Thyroid gland (tissue), 4 donors: ENCODE results near the gene TNIK. TPM values are rescaled to one million over a fixed set of nuclear protein-coding genes. Genes with fewer than 3 reads are reported as not detected.

Experiments
- DNase-seq, 2 donors: peaks; one replicate each; pipeline ENCODE4 v3.0.0-alpha.2; 2019
- H3K27ac ChIP-seq, 3 donors: fragments of 200-600 bp; sonication (generic); 1 replicate in 2 of 3; 2 replicates in 1 of 3; pipeline ENCODE4 v1.5.1; 2016 to 2019; ENCODE audit warnings: mild to moderate bottlenecking in 1 of 3, moderate library complexity in 1 of 3
- H3K27me3 ChIP-seq: fragments of 200-600 bp; sonication (generic); one replicate; pipeline ENCODE4 v1.5.1; 2019
- H3K36me3 ChIP-seq, 2 donors: fragments of 200-600 bp; sonication (generic); one replicate each; pipeline ENCODE4 v1.5.1; 2016 to 2019
- H3K4me1 ChIP-seq, 2 donors: fragments of 200-600 bp; sonication (generic); one replicate each; pipeline ENCODE4 v1.5.1; 2017 to 2019
- H3K4me3 ChIP-seq, 3 donors: fragments of 200-600 bp; sonication (generic); replicated peaks in 1 of 3; 1 replicate in 2 of 3; 2 replicates in 1 of 3; pipeline ENCODE4 v1.5.1; 2016; ENCODE audit warnings: mild to moderate bottlenecking in 1 of 3
- H3K9me3 ChIP-seq: fragments of 200-600 bp; sonication (generic); one replicate; pipeline ENCODE4 v1.5.1; 2017
- POLR2A ChIP-seq, 2 donors: fragments of 450-650 bp; IDR thresholded peaks; one replicate each; pipeline ENCODE4 v1.6.1; 2017; ENCODE audit warnings: antibody characterized with exemption in 2 of 2, mild to moderate bottlenecking in 2 of 2, moderate library complexity in 1 of 2
- WGBS, 2 donors: methylation state at CpG; one replicate each; pipeline ENCODE4 v1.1.5; 2017; 5-methylcytosine and 5-hydroxymethylcytosine counted together
- intact Hi-C: fragments of 100-400 bp; cut with DNase I; formaldehyde crosslinking; loops from one replicate; pipeline ENCODE4 v1.15.1; 2023
- total RNA-seq, 4 donors: library from RNA; depleted of rRNA; stranded (reverse); fragments of >200 nt; gene quantifications; one replicate each; pipeline ENCODE4 v1.2.3, GENCODE V29; 2016
- TF ChIP-seq, protein P1 (sequence below), 6 experiments: fragments of 200-600 bp in 3 of 6; fragments of 450-650 bp in 3 of 6; sonication (generic) in 3 of 6; IDR thresholded peaks; one replicate each; pipeline ENCODE4 v1.5.1; 2016 to 2019; ENCODE audit warnings: antibody characterized with exemption in 6 of 6, mild to moderate bottlenecking in 2 of 6, inconsistent platforms in 1 of 6, moderate library complexity in 1 of 6

The TNIK gene
- total RNA-seq, 4 donors from 2014 or later, result 29.7 to 84.1 (median 48.9) TPM

GRCh38 chr3:171445620-171446204 is 14.5 kb downstream of the TNIK start:
- TF ChIP-seq, protein P1, sequence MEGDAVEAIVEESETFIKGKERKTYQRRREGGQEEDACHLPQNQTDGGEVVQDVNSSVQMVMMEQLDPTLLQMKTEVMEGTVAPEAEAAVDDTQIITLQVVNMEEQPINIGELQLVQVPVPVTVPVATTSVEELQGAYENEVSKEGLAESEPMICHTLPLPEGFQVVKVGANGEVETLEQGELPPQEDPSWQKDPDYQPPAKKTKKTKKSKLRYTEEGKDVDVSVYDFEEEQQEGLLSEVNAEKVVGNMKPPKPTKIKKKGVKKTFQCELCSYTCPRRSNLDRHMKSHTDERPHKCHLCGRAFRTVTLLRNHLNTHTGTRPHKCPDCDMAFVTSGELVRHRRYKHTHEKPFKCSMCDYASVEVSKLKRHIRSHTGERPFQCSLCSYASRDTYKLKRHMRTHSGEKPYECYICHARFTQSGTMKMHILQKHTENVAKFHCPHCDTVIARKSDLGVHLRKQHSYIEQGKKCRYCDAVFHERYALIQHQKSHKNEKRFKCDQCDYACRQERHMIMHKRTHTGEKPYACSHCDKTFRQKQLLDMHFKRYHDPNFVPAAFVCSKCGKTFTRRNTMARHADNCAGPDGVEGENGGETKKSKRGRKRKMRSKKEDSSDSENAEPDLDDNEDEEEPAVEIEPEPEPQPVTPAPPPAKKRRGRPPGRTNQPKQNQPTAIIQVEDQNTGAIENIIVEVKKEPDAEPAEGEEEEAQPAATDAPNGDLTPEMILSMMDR (IDR thresholded peaks at IDR 0.05), result no peak
- no peak for TF ChIP-seq POLR2A (IDR thresholded peaks at IDR 0.05)
- intact Hi-C loops, result no loop called here
- H3K27me3 ChIP-seq, result no peaks in the 10 kb centered on the region
- H3K36me3 ChIP-seq, result no peaks in the 10 kb centered on the region
- H3K9me3 ChIP-seq, result no peaks in the 10 kb centered on the region
- no peaks in the 10 kb centered on the region for H3K4me1 ChIP-seq
- no peak for DNase-seq
- no peak overlapping the region for H3K27ac ChIP-seq
- no peak overlapping the region for H3K4me3 ChIP-seq
- WGBS, 2 donors, result 90 to 93% methylated on average over 6 of the region's 6 CpGs

DNA sequence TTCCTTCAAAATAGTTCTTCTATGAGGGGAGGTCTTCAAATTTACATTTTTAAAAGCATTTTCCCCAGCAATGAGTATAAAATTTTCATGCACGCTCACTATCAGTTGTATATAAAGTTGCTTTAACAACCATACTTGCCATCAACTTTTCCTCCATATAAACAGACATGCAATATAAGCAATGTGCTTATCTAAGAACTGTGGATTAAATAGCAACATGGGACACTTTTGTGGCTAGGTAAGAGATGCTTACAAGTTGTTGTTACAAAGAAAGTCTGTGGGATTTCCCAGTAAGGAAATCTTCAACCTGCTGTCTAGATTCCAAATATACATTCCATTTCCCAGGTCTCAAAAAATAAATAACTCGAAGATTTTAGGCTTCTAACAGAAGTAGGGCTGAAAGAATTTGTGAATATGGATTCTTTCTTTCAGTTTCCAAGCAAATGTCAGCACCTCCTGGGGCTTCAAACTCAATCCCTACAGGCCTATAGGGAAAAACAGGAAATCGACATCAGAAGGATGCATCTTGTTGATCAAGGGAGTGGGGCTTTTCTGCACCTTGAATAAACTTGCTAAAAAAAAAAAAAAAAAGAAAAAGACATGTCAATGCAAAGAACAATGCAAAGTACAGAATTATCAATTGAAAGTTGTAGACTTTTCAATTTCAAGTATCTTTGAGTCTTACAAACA is 16.1 kb downstream of the TNIK start:
- H3K4me1 ChIP-seq, result no peaks in the 10 kb centered on the region
- H3K27me3 ChIP-seq, result no peaks in the 10 kb centered on the region
- no peaks in the 10 kb centered on the region for H3K9me3 ChIP-seq
- H3K4me3 ChIP-seq, result no peak overlapping the region
- H3K36me3 ChIP-seq, result no peaks in the 10 kb centered on the region
- intact Hi-C loops, result no loop called here
- DNase-seq, result no peak
- TF ChIP-seq, protein P1 (IDR thresholded peaks at IDR 0.05), result no peak
- no peak for TF ChIP-seq POLR2A (IDR thresholded peaks at IDR 0.05)
- no peak overlapping the region for H3K27ac ChIP-seq
- WGBS, 2 donors, result 68 to 71% methylated on average over 3 of the region's 3 CpGs

GRCh38 chr3:171443211-171443957 is 16.8 kb downstream of the TNIK start:
- Histone ChIP-seq H3K27ac (no peak overlapping the region), H3K36me3 (no peaks in the 10 kb centered on the region), H3K4me1 (no peaks in the 10 kb centered on the region), H3K27me3 (no peaks in the 10 kb centered on the region), H3K4me3 (no peak overlapping the region), H3K9me3 (no peaks in the 10 kb centered on the region)
- DNase-seq, result no peak
- 67 to 85% methylated on average over 6 of the region's 6 CpGs for WGBS, 2 donors
- intact Hi-C loops, result no loop called here
- TF ChIP-seq POLR2A (IDR thresholded peaks at IDR 0.05), result no peak
- TF ChIP-seq, protein P1 (IDR thresholded peaks at IDR 0.05), result no peak

DNA sequence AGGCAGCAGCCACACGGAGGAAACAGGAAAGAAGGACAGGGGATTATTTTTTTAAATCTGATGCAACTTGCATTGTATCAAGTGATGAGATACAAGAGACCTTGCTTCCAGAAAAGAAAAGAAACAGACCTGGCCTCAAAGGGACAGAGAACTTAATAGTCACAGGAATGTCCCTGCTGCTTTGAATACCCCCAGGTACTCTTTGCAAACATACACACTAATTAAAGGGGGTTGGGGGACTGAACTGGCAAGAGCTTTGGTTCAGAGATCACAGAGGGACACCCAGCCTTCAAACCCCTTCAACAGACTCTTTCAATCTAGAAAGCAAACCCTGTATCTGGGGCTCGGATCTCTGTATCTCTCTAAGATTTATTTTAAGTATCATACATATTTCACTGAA is 18.0 kb downstream of the TNIK start:
- no peak overlapping the region for H3K27ac ChIP-seq
- H3K4me3 ChIP-seq, result no peak overlapping the region
- TF ChIP-seq POLR2A (IDR thresholded peaks at IDR 0.05), result no peak
- TF ChIP-seq, protein P1 (IDR thresholded peaks at IDR 0.05), result no peak
- H3K9me3 ChIP-seq, result no peaks in the 10 kb centered on the region
- H3K27me3 ChIP-seq, result no peaks in the 10 kb centered on the region
- WGBS, 2 donors, result 58 to 71% methylated on average over 2 of the region's 2 CpGs
- no peak for DNase-seq
- no peaks in the 10 kb centered on the region for H3K4me1 ChIP-seq
- no peaks in the 10 kb centered on the region for H3K36me3 ChIP-seq
- intact Hi-C loops, result no loop called here

DNA sequence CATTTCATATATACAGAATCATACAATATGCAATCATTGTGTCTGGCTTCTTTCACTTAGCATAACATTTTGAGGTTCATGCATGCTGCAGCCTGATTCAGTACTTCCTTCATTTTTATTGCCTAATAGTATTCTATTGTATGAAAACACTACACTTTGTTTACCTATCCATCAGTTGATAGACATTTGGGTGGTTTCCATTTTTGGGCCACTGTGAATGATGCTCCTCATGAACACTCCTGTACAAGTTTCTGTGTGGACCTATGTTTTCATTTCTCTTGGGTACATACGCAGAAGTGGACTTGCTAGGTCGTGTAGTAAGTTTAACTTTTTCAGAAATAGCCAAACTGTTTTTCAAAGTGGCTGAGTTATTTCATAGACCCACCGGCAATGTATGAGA is 18.8 kb downstream of the TNIK start:
- intact Hi-C loops, result no loop called here
- 87% methylated on average over 3 of the region's 3 CpGs for WGBS, 2 donors
- H3K4me1 ChIP-seq, result no peaks in the 10 kb centered on the region
- H3K9me3 ChIP-seq, result no peaks in the 10 kb centered on the region
- TF ChIP-seq, protein P1 (IDR thresholded peaks at IDR 0.05), result no peak
- TF ChIP-seq POLR2A (IDR thresholded peaks at IDR 0.05), result no peak
- H3K27ac ChIP-seq, result no peak overlapping the region
- DNase-seq, result no peak
- H3K4me3 ChIP-seq, result no peak overlapping the region
- H3K36me3 ChIP-seq, result no peaks in the 10 kb centered on the region
- H3K27me3 ChIP-seq, result no peaks in the 10 kb centered on the region
